ENCODE measurements around the gene TOR1AIP1. TPM values are rescaled to one million over a fixed set of nuclear protein-coding genes. Genes with fewer than 3 reads are reported as not detected.
A peak's percentile ranks its signal among the peaks of the same experiment; 100 is the strongest.

The TOR1AIP1 gene
- total RNA-seq, 6 donors from 2014 or later: 19.9 to 65.0 (median 59.7) TPM

DNA sequence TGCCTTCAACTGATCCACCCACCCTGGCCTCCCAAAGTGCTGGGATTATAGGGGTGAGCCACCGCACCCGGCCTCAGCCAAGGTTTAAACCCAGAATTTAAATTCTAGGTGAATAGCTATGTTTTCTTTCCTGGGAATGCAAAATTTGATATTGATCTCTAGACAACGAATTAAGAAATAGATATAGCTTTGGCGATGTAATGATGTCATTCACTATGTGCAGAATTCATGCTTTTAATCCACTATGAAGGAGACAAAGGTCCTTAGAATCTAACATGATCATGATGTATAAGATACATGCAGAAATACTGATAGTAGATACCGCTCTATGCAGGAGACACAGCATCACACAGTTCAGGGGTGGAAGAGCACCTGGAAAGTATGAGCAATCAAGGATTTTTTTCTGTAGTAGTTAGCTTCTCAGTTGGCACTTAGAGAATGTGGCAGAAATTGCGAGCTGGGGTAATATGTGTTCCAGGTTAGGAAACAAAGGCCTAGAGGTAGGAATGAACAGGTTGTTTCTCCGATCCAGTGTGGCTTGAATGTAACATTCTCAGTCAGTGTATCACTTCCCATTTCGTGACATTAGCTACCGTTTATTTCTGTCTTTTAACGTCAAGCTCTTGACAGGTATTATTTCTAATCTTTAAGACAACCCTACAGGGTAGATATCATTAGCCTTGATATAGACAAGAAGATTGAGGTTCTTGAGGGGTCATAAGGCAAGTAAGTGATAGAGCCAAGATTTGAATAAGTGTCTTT is 69.5 kb downstream of the TOR1AIP1 start:
- DNase-seq (no peak), ATAC-seq (ENCODE audit: low FRiP score in 2 of 2) (no peak)
- H3K27ac ChIP-seq: peak overlapping the region in 1 of 4 donors; percentile 68
- peaks cover 13 to 22% (median 18%) of the 10 kb centered on the region in 4 donors for H3K4me1 ChIP-seq
- H3K9me3 ChIP-seq: no peaks in the 10 kb centered on the region
- TF ChIP-seq POLR2A (IDR thresholded peaks at IDR 0.05): no peak
- TF ChIP-seq, protein P1, sequence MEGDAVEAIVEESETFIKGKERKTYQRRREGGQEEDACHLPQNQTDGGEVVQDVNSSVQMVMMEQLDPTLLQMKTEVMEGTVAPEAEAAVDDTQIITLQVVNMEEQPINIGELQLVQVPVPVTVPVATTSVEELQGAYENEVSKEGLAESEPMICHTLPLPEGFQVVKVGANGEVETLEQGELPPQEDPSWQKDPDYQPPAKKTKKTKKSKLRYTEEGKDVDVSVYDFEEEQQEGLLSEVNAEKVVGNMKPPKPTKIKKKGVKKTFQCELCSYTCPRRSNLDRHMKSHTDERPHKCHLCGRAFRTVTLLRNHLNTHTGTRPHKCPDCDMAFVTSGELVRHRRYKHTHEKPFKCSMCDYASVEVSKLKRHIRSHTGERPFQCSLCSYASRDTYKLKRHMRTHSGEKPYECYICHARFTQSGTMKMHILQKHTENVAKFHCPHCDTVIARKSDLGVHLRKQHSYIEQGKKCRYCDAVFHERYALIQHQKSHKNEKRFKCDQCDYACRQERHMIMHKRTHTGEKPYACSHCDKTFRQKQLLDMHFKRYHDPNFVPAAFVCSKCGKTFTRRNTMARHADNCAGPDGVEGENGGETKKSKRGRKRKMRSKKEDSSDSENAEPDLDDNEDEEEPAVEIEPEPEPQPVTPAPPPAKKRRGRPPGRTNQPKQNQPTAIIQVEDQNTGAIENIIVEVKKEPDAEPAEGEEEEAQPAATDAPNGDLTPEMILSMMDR (IDR thresholded peaks at IDR 0.05): no peak
- TF ChIP-seq EP300 (IDR thresholded peaks at IDR 0.05): no peak
- no peak for TF ChIP-seq POLR2AphosphoS5 (IDR thresholded peaks at IDR 0.05)
- no peaks in the 10 kb centered on the region for H3K36me3 ChIP-seq
- no peak overlapping the region for H3K4me3 ChIP-seq
- 83 to 92% methylated on average over 10 of the region's 10 CpGs for WGBS, 2 donors
- H3K27me3 ChIP-seq: no peaks in the 10 kb centered on the region

- Histone ChIP-seq H3K4me1 (peaks cover 19 to 25% (median 22%) of the 10 kb centered on the region in 4 donors), H3K9me3 (no peaks in the 10 kb centered on the region), H3K36me3 (no peaks in the 10 kb centered on the region), H3K27ac (peak overlapping the region in 2 of 4 donors; percentile 68 to 96), H3K4me3 (no peak overlapping the region), H3K27me3 (no peaks in the 10 kb centered on the region)
- TF ChIP-seq EP300 (IDR thresholded peaks at IDR 0.05) (no peak), POLR2A (IDR thresholded peaks at IDR 0.05) (no peak), POLR2AphosphoS5 (IDR thresholded peaks at IDR 0.05) (no peak)
- TF ChIP-seq, protein P1 (IDR thresholded peaks at IDR 0.05): no peak
- no peak for ATAC-seq (ENCODE audit: low FRiP score in 2 of 2)
- DNase-seq: no peak
- 74 to 86% methylated on average over 4 of the region's 4 CpGs for WGBS, 2 donors
Measured at GRCh38 chr1:179952186-179952585, 70.1 kb downstream of the TOR1AIP1 start.

DNA sequence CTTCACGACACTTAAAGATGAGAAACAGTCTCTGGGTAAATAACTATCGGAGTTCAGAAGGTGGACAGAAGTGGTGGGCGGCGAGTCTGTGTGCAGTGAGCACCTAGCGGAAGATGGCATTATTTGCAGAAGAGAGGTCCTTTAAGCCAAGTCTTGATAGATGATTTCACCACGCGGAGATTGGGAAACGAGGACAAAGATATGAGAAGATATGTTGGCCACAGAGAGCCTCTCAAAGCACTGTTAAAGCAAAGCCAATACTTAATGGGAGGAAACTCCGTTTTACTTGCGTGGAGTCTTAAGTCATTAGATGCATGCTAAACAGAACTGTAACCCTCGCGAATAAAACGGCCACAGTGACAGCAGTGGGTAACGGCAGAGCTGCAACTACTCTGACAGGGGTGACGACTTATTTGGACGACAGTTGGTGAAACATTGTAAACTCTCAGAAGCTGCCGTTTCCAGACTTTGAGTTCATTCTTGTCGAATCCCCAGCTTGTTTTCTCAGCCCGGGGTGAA is 71.9 kb downstream of the TOR1AIP1 start:
- no peaks in the 10 kb centered on the region for H3K9me3 ChIP-seq
- peaks cover 25 to 34% (median 30%) of the 10 kb centered on the region in 4 donors for H3K4me1 ChIP-seq
- WGBS, 2 donors: 2 to 3% methylated on average over 14 to 19 of the region's 19 CpGs
- TF ChIP-seq POLR2A (IDR thresholded peaks at IDR 0.05): no peak
- no peak for TF ChIP-seq POLR2AphosphoS5 (IDR thresholded peaks at IDR 0.05)
- TF ChIP-seq EP300 (IDR thresholded peaks at IDR 0.05): no peak
- TF ChIP-seq, protein P1 (IDR thresholded peaks at IDR 0.05): peak in 3 of 6 experiments; percentile 18 to 35 (median 19)
- peak overlapping the region; percentile 91 to 100 (median 98) for H3K27ac ChIP-seq
- ATAC-seq (ENCODE audit: low FRiP score in 2 of 2) (peak; percentile 41 to 47), DNase-seq (peak in 1 of 2 donors; percentile 57)
- no peaks in the 10 kb centered on the region for H3K27me3 ChIP-seq
- H3K36me3 ChIP-seq: no peaks in the 10 kb centered on the region
- peak overlapping the region; percentile 23 to 97 (median 73) for H3K4me3 ChIP-seq

DNA sequence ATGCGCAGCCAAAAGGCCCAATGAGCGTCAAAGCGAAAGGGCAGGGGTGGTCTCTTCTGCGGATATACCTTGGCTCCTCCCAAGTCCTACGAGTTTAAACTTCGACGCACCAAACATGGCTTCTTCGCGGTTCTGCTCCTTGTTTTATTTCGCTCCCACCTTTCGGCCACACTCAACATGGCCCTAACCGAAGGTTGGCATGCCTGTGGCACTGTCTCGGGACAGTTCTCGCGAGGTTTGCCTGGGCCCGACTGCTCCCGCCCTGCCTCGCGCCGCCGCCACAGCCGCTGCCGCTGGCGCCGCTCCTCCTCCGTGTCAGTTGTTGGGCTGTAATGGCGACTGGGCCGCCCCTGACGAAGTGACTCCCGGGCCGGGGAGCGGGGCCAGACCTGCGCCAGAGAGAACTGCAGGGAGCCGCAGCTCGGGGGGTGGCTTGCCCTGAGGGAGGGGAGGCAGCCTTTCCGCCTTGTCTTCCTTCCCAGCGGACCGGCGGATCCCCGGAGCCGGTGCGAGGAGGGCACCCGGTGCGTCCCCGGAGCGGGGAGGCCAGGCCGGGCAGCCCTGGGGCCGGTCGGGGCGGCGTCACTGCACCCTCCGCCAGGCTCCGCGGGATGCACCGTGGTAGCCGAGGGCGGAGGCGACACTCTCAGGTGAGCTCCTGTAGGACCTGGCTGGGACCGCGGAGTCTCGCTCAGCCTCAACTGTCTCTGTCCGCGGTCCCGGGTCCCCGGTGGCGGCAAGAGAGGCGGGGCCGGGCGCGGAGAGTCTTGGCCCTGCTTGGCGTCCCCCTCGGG is 72.6 kb downstream of the TOR1AIP1 start, which contains the start of gene CEP350:
Gene CEP350 (plus strand): TSS at position 318 of the 794 bp plus-strand sequence. CDS start 31,372 bp downstream, outside the sequence.
- WGBS, 2 donors: 0 to 1% methylated on average over 18 to 26 of the region's 72 CpGs

More for the DNA sequence above, 72.6 kb downstream of the TOR1AIP1 start, which contains the start of gene CEP350:
- no peaks in the 10 kb centered on the region for H3K36me3 ChIP-seq
- no peaks in the 10 kb centered on the region for H3K27me3 ChIP-seq
- H3K4me3 ChIP-seq: peak within 1 kb of the TSS; percentile 71 to 97 (median 81)
- TF ChIP-seq, protein P1 (IDR thresholded peaks at IDR 0.05): peak in 2 of 6 experiments; percentile 25 to 45
- TF ChIP-seq POLR2A (IDR thresholded peaks at IDR 0.05) (peak in 3 of 4 donors; percentile 80 to 97 (median 91)), POLR2AphosphoS5 (IDR thresholded peaks at IDR 0.05) (peak; percentile 96 to 98), EP300 (IDR thresholded peaks at IDR 0.05) (peak in 1 of 4 donors; percentile 71)
- ATAC-seq (ENCODE audit: low FRiP score in 2 of 2): peak; percentile 98 to 99
- peak within 1 kb of the TSS; percentile 91 to 100 (median 98) for H3K27ac ChIP-seq
- no peaks in the 10 kb centered on the region for H3K9me3 ChIP-seq
- peaks cover 25 to 34% (median 30%) of the 10 kb centered on the region in 4 donors for H3K4me1 ChIP-seq
- peak; percentile 97 to 99 for DNase-seq
